ENCODE measurements around the gene EIF3B. TPM values are rescaled to one million over a fixed set of nuclear protein-coding genes. Genes with fewer than 3 reads are reported as not detected.
"Not testable (repeated sequence)": the region's sequence is repeated elsewhere in the genome, so short reads cannot be mapped to it uniquely, and the experiment has no call there.

EIF3B gene
- polyA plus RNA-seq, 4 donors = 142 to 160 (median 147) TPM

DNA sequence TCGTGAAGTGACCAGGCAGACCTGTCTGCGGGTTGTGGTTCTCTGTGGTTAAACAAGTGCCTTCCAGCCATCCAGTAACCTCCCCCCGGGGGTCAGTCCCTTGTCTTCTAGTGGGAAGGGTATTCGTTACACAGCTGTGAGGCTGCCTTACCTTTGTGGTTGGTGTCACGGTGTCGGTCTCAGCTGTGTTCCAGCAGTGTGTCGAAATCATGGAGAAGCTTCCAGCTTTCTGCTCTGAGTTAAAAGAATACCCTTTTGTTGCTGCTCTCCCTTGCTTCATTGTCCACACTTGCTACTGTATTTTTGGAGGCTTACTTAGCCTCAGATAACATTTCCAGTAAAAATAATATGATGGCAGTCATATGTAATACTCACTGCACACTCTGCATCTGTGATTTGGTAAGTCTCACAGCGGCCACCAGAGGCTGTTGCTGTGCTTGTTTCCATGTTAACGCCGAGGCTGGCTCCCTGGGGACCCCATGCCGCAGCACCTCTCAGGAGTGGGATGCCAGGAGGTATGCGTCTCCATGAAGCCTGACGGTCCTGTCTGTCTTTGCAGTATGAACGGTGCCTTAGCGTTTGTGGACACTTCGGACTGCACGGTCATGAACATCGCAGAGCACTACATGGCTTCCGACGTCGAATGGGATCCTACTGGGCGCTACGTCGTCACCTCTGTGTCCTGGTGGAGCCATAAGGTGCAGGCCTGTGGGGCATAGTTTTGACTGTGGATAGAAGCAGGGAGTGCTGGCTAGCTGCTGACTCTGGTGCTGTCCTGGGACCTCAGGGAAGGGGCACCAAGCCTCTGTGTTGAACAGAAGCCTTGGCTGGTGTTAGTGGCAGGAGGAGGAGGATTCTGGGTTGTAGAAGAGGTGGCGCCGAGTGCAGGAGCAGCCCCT, 20.5 kb downstream of the EIF3B start:
- no peak for DNase-seq (ENCODE audit: low read depth in 4 of 4, low spot score in 3 of 4)

DNA sequence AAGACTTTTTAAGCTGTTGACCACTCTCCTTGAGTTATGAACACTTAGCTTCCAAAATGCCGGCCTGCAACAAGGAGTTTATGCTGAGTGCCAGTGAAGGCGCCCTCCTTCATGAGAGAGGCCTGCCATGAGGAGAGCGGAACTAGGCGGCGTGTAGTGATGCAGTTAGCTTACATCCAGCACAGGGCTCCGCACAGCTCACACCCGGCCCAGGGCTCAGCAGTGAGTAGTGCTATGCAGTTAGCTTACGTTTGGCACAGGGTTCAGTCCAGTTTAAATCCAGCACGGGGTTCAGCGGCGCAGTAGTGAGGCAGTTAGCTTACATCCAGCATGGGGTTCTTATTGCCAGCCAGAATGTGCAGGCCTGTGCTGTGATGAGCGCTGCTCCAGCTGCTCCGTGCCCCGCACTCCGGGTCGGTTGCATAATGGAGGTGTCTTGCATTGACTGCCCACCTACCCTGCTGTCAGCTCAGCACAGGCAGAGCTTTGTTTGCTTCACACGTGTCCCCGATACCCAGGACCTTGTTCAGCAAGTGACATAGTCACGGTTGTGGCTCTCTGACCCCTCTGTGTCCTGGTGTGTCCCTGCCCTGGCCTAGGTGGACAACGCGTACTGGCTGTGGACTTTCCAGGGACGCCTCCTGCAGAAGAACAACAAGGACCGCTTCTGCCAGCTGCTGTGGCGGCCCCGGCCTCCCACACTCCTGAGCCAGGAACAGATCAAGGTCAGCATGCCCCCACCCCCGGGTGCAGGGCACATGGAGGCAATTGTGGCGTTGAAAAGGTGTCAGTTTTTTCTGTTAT, 21.9 kb downstream of the EIF3B start:
- no peak for DNase-seq (ENCODE audit: low read depth in 4 of 4, low spot score in 3 of 4)

DNA sequence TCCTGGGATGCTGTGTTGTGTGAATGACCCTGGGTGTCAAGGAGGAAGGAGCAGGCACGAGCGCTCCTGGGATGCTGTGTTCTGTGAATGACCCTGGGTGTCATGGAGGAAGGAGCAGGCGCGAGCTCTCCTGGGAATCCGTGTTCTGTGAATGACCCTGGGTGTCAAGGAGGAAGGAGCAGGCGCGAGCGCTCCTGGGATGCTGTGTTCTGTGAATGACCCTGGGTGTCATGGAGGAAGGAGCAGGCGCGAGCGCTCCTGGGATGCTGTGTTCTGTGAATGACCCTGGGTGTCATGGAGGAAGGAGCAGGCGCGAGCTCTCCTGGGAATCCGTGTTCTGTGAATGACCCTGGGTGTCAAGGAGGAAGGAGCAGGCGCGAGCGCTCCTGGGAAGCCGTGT, 22.9 kb downstream of the EIF3B start:
- not testable (repeated sequence) for DNase-seq (ENCODE audit: low read depth in 4 of 4, low spot score in 3 of 4)

DNA sequence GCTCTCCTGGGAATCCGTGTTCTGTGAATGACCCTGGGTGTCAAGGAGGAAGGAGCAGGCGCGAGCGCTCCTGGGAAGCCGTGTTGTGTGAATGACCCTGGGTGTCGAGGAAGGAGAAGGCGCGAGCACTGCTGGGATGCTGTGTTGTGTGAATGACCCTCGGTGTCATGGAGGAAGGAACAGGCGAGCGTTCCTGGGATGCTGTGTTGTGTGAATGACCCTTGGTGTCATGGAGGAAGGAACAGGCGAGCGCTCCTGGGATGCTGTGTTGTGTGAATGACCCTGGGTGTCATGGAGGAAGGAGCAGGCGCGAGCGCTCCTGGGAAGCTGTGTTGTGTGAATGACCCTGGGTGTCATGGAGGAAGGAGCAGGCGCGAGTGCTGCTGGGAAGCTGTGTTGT, 23.5 kb downstream of the EIF3B start:
- not testable (repeated sequence) for DNase-seq (ENCODE audit: low read depth in 4 of 4, low spot score in 3 of 4)

DNA sequence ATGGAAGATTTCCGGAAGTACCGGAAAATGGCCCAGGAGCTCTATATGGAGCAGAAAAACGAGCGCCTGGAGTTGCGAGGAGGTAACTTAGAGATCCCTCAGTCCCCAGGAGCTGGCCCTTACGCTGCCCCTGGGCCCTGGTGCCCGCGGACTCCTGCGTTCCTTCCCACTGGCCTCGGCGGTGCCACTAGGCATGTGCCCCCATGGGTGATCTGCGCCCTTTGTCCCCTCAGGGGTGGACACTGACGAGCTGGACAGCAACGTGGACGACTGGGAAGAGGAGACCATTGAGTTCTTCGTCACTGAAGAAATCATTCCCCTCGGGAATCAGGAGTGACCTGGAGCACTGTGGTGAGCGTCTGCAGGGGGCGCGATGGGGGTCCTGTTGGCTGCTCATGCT, 24.5 kb downstream of the EIF3B start:
- DNase-seq (ENCODE audit: low read depth in 4 of 4, low spot score in 3 of 4) = no peak

DNA sequence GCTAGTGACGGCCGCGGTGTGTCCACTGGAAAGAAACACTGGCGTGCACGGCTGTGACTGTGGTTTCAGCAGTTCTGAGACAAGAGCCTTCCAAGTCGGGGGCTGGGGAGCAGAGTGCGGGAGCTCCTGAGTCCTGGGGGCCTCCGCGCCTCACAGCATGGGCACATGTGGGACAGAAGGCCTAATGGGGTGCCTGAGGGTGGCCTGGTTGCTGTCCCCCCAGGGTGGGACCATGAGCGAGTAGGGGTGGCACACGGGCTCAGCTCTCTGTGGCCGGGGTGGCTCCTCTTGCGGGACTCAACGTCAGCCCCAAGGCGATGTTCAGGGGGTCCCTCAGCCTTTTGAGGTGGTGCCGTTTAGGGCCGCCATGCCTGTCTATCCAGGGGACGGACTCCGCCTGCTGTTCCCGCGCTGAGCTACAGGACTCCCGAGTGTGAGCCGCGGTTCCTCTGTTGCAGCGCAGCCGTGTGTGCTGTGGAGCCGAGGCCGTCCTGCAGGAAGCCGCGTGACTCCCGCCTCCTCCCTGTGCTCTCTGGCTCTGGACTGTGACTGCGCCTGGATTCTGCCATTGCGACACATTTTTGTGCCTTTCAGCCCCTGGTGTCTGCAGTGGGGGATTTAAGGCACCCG, 25.3 kb downstream of the EIF3B start:
- DNase-seq (ENCODE audit: low read depth in 4 of 4, low spot score in 3 of 4) = no peak

GRCh38 chr7:2380461-2380860, 25.8 kb downstream of the EIF3B start:
- DNase-seq (ENCODE audit: low read depth in 4 of 4, low spot score in 3 of 4) = no peak

DNA sequence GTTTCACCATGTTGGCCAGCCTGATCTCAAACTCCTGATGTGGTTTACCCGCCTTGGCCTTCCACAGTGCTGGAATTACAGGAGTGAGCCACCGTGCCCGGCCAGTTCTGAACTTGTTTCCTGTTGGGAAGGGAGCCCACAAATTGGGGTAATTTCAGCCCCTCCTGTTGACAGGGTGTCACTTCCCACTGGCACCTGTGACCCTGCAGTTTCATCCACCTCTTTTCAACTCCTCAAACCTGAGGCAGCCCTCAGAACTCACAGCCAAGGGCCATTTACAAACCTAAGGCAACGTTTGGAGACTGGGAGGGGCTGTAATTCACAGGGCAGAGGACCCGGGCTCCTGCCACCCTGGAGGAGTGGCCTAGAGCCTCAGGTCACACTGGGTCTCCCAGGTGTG, 26.6 kb downstream of the EIF3B start:
- no peak for DNase-seq (ENCODE audit: low read depth in 4 of 4, low spot score in 3 of 4)

DNA sequence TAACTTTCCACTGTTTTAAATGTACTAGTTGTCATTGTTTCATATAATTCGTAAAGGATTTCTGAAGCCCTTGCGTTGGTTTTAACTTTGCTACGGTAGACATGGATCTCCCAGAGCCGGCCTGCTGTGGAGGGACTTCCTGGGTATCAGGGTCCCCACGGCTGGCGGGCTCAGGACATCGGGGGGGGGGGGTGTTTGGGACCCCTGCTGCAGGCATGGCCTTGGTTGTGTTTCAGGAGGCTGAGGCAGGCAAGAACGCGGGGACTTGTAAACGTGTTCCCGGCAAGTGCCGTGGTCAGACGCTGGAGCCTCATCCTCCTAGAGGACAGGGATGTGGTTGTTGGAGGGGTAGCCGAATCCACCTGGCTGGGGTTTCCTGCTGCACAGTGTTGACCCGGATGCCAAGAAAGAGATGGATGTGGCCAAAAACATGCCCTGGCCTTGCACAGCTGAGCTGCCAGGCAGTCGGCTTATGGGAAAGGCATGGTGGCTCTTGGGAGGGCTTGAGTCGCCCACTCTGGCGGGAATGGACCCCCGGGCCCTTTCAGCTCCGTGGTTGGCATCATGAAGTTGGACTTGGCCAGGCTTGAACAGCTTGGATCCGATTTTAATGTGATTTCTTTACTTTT, 27.4 kb downstream of the EIF3B start:
- DNase-seq (ENCODE audit: low read depth in 4 of 4, low spot score in 3 of 4) = no peak

DNA sequence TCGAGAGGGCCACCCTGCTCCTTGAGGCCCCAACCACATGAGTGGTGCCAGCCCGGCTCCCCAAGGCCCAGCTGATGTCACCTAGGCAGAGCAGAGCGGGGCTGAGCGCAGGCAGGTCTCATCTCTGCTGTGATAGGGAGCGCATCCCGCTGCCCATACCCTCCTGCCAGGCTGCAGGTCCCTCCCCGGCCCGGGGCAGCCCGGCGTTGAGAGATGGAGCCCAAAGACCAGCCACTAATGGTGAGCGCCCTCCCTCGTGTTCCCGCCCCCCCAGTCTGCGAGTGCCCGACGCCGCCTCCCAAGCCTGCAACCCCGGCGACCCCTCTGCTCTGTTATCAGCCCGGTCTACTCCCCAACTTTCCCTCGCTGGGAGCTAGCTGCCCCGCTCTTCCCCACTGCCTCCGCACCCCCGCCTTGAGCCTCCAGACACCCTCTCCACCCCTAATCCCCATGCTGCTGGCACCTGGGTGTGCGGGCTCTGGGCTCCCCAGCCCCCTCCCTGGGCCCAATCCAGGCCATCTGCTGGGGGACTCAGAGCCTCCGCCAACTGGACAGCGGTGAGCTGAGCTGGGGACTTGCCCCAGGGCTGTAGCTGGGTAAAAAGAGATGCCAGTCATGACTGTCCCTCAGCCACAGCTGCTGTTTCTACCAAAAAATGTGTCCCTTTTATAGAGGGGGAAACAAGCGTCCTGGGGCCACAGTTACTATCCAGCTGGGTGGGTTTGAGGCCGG, 29.1 kb downstream of the EIF3B start:
- no peak for DNase-seq (ENCODE audit: low read depth in 4 of 4, low spot score in 3 of 4)

GRCh38 chr7:2384354-2385243, 30.0 kb downstream of the EIF3B start:
- no peak for DNase-seq (ENCODE audit: low read depth in 4 of 4, low spot score in 3 of 4)

DNA sequence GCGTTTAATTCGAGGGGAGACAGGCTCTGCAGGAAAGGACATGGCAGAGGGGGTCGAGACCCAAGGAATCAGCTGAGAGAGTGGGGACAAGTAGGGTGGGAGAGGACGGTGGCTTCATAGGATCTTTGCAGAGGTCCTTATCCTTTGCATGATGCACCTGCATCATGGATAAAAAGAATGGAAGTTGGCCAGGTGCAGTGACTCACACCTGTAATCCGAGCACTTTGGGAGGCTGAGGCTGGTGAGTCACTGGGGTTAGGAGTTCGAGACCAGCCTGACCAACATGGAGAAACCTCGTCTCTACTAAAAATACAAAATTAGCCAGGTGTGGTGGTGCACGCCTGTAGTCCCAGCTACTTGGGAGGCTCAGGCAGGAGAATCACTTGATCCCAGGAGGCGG, 31.5 kb downstream of the EIF3B start:
- not testable (repeated sequence) for DNase-seq (ENCODE audit: low read depth in 4 of 4, low spot score in 3 of 4)

DNA sequence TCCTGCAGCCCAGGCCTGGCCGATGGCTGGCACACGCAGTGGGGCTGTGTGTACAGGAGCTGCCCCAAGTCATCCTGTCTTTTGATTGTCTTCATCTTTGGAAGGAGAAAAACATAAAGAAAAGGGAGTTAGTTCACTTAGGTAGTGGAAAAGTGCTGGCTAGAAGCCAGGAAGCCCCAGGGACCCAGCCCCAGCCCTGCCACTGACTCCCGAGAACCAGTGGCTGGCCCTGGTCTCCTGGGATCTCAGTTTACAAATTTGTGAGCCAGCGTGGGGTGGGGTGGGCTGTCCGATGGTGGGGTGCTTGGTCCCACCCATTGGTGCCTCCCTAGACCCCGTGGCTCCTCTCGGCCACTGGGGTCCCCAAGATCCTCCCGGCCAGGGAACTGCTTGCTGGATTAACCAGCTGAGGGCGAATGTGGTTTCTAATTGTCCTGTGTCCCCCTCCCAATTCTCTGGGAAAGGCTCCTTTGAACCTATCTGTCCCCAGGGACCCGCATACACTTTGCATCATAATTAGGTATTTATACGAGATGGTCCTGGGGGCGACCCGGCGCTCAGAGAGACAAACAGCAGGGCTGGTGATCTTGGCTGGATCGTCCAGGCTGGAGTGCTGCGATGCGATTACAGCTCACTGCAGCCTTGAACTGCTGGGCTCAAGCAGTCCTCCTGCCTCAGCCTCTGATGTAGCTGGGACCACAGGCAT, 32.5 kb downstream of the EIF3B start:
- DNase-seq (ENCODE audit: low read depth in 4 of 4, low spot score in 3 of 4) = no peak

- DNase-seq (ENCODE audit: low read depth in 4 of 4, low spot score in 3 of 4) = no peak
Measured at GRCh38 chr7:2387897-2388636, 33.4 kb downstream of the EIF3B start.

DNA sequence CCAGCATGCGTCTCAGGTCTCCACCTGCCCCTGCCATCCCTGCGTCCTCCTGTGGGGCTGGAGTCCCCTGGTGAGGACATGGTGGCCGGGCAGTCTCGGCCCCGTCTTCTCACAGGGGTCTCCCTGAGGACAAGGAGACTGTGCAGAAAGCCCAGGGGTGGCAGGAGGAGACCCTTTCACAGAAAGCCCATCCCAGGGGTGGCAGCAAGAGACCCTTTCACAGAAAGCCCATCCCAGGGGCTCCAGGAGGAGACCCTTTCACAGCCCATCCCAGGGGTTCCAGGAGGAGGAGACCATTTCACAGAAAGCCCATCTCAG, 34.0 kb downstream of the EIF3B start:
- DNase-seq (ENCODE audit: low read depth in 4 of 4, low spot score in 3 of 4) = no peak

DNA sequence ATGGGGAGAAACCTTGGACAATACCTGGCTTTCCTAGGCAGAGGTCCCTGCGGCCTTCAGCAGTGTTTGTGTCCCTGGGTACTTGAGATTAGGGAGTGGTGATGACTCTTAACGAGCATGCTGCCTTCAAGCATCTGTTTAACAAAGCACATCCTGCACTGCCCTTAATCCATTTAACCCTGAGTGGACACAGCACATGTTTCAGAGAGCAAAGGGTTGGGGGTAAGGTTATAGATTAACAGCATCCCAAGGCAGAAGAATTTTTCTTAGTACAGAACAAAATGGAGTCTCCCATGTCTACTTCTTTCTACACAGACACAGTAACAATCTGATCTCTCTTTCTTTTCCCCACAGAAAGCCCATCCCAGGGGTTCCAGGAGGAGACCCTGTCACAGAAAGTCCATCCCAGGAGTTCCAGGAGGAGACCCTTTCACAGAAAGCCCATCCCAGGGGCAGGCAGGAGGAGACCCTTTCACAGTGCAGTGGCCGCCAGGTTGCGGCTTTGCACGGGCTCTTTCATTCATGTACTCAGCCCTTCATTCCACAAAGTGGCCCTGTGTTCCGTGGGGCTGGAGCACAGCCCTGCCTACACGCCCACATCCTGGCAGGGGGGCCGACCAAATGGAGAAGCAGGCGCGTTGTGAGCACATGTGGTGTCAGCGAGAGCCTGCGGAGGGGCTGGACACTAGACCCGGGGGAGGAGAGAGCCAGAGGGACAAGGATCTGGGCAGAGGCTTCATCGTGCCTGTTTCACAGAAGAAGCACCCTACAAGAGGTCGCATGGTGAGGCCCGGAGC, 35.6 kb downstream of the EIF3B start:
- DNase-seq (ENCODE audit: low read depth in 4 of 4, low spot score in 3 of 4) = peak in 1 of 4 donors; percentile 15

DNA sequence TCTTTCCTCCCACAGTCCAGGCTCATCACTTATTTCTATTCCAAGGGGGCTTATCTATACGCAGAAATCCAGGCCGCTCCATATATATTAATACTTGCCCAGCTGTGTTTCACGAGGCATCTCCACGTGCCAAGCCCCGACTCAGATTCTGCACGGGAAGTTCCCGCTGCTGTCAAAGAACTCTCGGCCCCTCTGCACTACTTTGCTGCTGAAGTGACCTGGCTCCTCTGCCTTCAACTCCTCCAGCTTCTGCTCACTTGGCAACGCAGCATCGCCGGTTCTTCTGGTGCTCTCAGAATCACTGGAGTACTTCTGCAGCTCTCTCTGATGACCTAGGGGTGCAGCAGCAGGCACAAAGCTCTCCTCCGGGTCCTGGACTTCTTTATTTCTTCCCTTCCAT, 39.1 kb downstream of the EIF3B start:
- DNase-seq (ENCODE audit: low read depth in 4 of 4, low spot score in 3 of 4) = no peak
